Activated CD4-positive, CD25-positive, alpha-beta regulatory T cell (primary cell): ENCODE data around the gene MTARC2.
"Not testable (repeated sequence)": the region's sequence is repeated elsewhere in the genome, so short reads cannot be mapped to it uniquely, and the experiment has no call there.

Experiments
- DNase-seq, 4 experiments: peaks; one replicate each; lab custom pipeline; 2025; lab: John Stamatoyannopoulos, UW

The MTARC2 gene

DNA sequence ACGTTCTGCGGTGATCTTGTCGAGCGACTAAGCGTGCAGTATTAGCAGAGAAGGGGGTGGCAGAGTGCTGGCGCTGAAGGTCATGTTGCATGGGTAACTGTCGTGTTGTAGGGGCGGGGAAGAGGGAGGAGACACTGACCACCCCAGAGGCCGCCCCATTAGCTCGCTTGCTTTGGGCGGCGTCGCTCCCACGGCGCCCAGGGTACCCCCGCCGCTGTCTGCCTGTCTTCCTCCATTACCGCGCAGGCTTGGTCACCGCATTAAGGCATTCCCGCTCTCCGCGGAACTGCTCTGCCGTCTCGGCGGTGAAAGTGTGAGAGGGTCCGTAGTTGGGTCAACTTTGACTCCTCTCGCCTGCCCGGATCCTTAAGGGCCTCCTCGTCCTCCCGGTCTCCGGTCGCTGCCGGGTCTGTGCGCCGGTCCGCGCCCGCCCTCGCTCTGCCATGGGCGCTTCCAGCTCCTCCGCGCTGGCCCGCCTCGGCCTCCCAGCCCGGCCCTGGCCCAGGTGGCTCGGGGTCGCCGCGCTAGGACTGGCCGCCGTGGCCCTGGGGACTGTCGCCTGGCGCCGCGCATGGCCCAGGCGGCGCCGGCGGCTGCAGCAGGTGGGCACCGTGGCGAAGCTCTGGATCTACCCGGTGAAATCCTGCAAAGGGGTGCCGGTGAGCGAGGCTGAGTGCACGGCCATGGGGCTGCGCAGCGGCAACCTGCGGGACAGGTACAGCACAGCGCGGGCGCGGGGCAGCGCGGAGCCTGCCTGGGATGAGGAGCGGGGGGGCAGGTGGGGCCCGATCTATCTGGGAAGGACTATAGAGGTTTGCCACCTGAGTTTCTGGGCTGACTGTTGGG, at the start of gene MTARC2:
Gene MTARC2, plus strand, starts transcription at position 234 of the 846 bp plus-strand sequence. Its CDS starts 210 bp downstream, at position 444.
- DNase-seq: peak in 1 of 4 experiments; percentile 2

GRCh38 chr1:220698607-220699016, 49.5 kb upstream of the MTARC2 start:
- no peak for DNase-seq

GRCh38 chr1:220699044-220699443, 49.1 kb upstream of the MTARC2 start:
- DNase-seq: no peak

GRCh38 chr1:220700556-220701179, 47.5 kb upstream of the MTARC2 start:
- no peak for DNase-seq

- no peak for DNase-seq
These were observed 46.1 kb upstream of the MTARC2 start for GRCh38 chr1:220701974-220702373.

GRCh38 chr1:220702733-220703270, 45.3 kb upstream of the MTARC2 start:
- DNase-seq: no peak

GRCh38 chr1:220703305-220703704, 44.8 kb upstream of the MTARC2 start:
- no peak for DNase-seq

GRCh38 chr1:220705782-220706181, 42.3 kb upstream of the MTARC2 start:
- DNase-seq: no peak

DNA sequence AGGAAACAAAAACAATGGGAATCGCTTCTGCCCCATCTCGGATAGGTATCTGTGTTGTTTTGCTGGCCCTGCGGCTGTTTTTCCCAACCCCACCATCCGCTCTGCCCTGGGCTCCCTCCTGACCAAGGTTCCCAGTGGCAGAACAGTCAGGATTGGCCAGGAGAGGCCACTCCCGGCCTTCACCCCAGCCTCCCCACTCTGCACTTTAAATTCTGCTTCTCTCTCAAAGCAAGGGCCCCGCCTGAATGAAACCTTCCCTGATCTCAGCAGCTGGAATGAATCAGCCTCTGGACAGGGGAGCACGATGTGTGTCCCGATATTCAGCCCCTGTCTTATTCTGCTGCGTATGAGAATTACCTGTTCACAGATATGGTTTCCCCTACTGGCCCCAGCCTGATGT, 41.6 kb upstream of the MTARC2 start:
- no peak for DNase-seq

GRCh38 chr1:220707160-220707559, 41.0 kb upstream of the MTARC2 start:
- DNase-seq: no peak

DNA sequence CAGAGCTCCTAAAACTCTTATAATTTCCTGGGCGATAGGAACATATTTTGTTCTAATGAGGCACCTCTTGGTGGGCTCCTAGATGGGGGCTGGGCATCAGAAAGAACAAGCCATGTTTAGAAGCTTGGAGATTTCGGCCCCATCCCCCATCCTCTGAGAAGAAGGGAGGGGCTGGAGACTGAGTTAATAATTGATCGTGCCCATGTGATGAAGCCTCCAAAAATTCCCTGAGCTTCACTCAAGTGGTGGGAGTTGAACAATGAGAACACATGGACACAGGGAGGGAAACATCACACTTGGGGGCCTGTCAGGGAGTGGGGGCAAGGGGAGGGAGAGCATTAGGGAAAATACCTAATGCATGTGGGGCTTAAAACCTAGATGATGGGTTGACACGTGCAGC, 39.9 kb upstream of the MTARC2 start:
- no peak for DNase-seq

GRCh38 chr1:220708936-220709801, 39.0 kb upstream of the MTARC2 start:
- DNase-seq: no peak

DNA sequence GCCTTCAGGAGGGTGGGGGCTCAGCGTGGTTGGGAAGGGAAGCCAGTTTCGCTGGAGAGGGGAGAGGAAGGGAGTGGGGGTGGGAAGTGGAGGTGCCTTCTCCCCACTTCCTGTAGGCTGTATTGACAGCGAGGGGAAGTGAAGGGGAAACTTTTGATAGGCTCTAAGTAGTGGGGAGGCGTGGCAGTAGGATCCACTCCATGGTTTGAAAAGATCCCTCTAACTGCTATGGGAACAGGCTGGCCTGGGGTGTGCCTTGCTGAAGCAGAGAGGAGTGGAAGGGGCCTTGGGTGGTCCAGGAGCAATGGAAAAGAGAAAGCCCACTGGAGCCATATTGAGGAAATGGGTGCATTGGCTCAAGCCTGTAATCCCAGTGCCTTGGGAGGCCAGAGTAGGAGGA, 37.8 kb upstream of the MTARC2 start:
- no peak for DNase-seq

DNA sequence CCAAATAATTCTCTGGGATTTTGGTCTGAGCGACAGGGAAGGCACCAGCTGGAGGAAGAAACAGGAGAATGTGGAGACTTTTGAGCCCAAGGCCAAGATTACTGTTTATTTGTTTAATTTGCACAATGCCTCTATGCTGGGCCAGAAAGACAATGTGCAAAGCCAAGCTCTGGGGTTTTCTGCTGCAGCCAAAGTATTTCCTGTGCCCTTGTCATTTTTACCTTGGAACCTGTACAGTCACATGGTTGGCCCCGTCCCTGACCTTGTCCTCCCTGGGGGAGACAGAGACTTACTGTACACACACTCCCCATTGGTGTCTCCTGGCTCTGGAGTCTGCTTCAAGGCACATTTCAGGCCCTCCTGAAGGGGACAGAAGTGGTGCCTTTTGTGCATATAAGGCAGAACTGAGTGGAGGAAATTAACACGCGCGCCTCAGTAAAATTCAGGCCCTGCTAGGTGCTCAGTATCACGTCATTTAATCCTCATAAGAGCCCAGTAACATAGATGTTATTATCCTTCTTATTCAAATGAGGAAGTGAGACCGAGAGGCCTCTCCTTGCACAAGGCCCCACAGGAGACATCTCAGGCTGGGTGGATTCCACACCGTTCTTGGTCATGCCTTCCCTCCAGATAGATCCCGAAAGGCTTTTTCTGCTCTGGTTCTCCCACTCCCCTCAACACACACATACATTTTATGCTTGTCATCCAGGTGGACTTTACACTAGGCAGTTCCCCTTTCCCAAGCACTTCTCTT, 36.9 kb upstream of the MTARC2 start:
- DNase-seq: no peak

GRCh38 chr1:220715986-220716385, 32.1 kb upstream of the MTARC2 start:
- not testable (repeated sequence) for DNase-seq

- no peak for DNase-seq
These were observed 30.1 kb upstream of the MTARC2 start for GRCh38 chr1:220717800-220718640.

- DNase-seq: not testable (repeated sequence)
These were observed 26.9 kb upstream of the MTARC2 start for GRCh38 chr1:220721266-220721665.

DNA sequence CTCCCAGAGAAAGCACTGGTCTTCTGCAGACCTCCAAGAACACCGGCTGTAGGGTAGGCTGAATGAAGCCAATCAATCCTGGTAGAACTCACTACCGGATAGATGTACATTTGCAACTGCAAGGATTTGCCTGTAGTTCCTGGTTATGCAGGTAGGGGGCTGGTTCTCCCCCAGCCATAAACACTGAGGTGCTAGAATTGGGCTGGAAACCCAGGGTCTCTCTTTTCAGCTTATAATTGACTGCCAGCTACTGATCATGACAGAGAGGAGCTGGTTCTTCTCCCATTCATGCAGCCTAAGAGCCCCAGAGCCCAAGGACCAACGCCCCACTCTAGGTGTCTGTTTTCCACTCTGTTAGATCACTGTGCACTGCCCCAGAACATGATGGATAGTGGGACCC, 21.5 kb upstream of the MTARC2 start:
- DNase-seq: no peak

GRCh38 chr1:220727519-220727918, 20.6 kb upstream of the MTARC2 start:
- no peak for DNase-seq

GRCh38 chr1:220730486-220730885, 17.6 kb upstream of the MTARC2 start:
- no peak for DNase-seq

DNA sequence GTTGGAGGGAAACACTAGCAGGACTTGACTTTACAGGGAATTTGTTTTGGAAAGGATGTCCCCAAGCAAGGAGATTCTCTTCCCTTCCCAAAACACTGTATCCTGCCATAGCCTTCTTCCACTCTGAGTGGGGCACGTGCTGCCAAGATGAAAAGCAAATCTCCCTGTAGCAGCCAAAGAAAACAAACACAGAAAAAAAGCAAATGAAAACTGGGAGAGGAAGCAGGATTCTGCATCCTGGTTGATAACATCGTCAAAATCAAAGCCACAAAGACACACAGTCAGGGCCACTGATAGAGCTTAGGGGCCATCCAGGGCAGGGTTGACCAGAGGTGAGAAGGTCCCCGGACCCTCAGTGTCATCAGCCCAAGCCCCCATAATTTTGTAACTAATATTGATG, 16.0 kb upstream of the MTARC2 start:
- DNase-seq: no peak
